ENCODE measurements around the gene TOMM70. TPM values are rescaled to one million over a fixed set of nuclear protein-coding genes. Genes with fewer than 3 reads are reported as not detected.

TOMM70 gene
- polyA plus RNA-seq, 3 donors, result 4.9 to 6.3 (median 6.3) TPM

DNA sequence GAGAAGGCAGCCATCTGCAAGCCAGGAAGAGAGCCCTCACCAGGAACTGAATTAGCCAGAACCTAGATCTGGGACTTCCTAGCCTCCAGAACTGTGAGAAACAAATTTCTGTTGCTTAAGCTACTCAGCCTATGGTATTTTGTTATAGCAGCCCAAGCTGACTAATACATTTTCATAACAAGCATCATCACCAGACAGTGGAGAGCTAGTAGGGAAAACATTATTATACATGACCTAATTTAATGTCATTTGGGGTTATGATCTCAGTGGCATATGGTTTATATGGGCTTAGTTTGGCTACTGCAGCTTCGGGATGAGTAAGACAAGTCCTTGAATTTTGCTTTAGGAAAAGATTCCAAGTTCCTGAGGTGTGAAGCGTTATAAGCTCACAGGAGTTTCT lies 36.1 kb upstream of the TOMM70 start:
- Histone ChIP-seq H3K4me1 (ENCODE audit: control insufficient read depth in 1 of 2, insufficient read depth in 2 of 2, low read length in 2 of 2) (no peaks in the 10 kb centered on the region), H3K9me3 (replicated peaks in 1 of 2; ENCODE audit: control insufficient read depth in 1 of 2, insufficient read depth in 1 of 2, low read length in 2 of 2) (no peaks in the 10 kb centered on the region), H3K79me2 (ENCODE audit: insufficient read depth, low read length) (no peaks in the 10 kb centered on the region), H4K20me1 (ENCODE audit: insufficient read depth, low read length) (no peaks in the 10 kb centered on the region), H3K36me3 (replicated peaks in 1 of 2; ENCODE audit: control insufficient read depth in 1 of 2, insufficient read depth in 2 of 2, low read length in 2 of 2) (no peaks in the 10 kb centered on the region), H3K4me2 (replicated peaks; ENCODE audit: extremely low read depth, low read length, poor library complexity, severe bottlenecking) (no peak overlapping the region), H2AFZ (ENCODE audit: insufficient read depth, low read depth, low read length, poor library complexity, severe bottlenecking) (no peak overlapping the region), H3K27me3 (ENCODE audit: control insufficient read depth in 2 of 2, insufficient read depth in 2 of 2, low read length in 2 of 2) (no peaks in the 10 kb centered on the region), H3K27ac (ENCODE audit: low read depth in 1 of 2, low read length in 2 of 2) (no peak overlapping the region), H3K9ac (ENCODE audit: insufficient read depth, low read length, poor library complexity, severe bottlenecking) (no peak overlapping the region), H3K4me3 (replicated peaks in 1 of 3; ENCODE audit: low read depth in 2 of 3, low read length in 3 of 3) (no peak overlapping the region)
- TF ChIP-seq CTCF (IDR thresholded peaks at IDR 0.05), result no peak
- no peak for DNase-seq
- no peak overlapping the region for H3K4me3 Mint-ChIP-seq
- peaks cover 0 to 2% (median 0%) of the 10 kb centered on the region in 3 donors for H3K27me3 Mint-ChIP-seq (ENCODE audit: low read depth in 3 of 3)
- H3K4me1 Mint-ChIP-seq, result peaks cover 2% of the 10 kb centered on the region
- H3K27ac Mint-ChIP-seq, result no peak overlapping the region
- intact Hi-C loops (cut with micrococcal nuclease), result no loop called here
- no CpG with 5 or more reads among the region's 2 CpGs for WGBS (ENCODE audit: insufficient coverage)
- no peaks in the 10 kb centered on the region for H3K36me3 Mint-ChIP-seq
- peaks cover 0 to 4% (median 0%) of the 10 kb centered on the region in 7 donors for H3K9me3 Mint-ChIP-seq

- H4K20me1 ChIP-seq (ENCODE audit: insufficient read depth, low read length), result no peaks in the 10 kb centered on the region
- intact Hi-C loops (cut with micrococcal nuclease), result no loop called here
- no peaks in the 10 kb centered on the region for H3K36me3 Mint-ChIP-seq
- no peak overlapping the region for H3K27ac ChIP-seq (ENCODE audit: low read depth in 1 of 2, low read length in 2 of 2)
- WGBS (ENCODE audit: insufficient coverage), result 100% methylated on average over 2 of the region's 2 CpGs
- no peaks in the 10 kb centered on the region for H3K9me3 Mint-ChIP-seq
- H3K4me1 Mint-ChIP-seq, result no peaks in the 10 kb centered on the region
- H3K4me2 ChIP-seq (replicated peaks; ENCODE audit: extremely low read depth, low read length, poor library complexity, severe bottlenecking), result no peak overlapping the region
- H3K27ac Mint-ChIP-seq, result no peak overlapping the region
- no peaks in the 10 kb centered on the region for H3K9me3 ChIP-seq (replicated peaks in 1 of 2; ENCODE audit: control insufficient read depth in 1 of 2, insufficient read depth in 1 of 2, low read length in 2 of 2)
- no peak overlapping the region for H3K9ac ChIP-seq (ENCODE audit: insufficient read depth, low read length, poor library complexity, severe bottlenecking)
- H3K27me3 Mint-ChIP-seq (ENCODE audit: low read depth in 3 of 3), result no peaks in the 10 kb centered on the region
- H3K4me3 ChIP-seq (replicated peaks in 1 of 3; ENCODE audit: low read depth in 2 of 3, low read length in 3 of 3), result no peak overlapping the region
- no peak overlapping the region for H2AFZ ChIP-seq (ENCODE audit: insufficient read depth, low read depth, low read length, poor library complexity, severe bottlenecking)
- DNase-seq, result no peak
- no peaks in the 10 kb centered on the region for H3K4me1 ChIP-seq (ENCODE audit: control insufficient read depth in 1 of 2, insufficient read depth in 2 of 2, low read length in 2 of 2)
- no peak for TF ChIP-seq CTCF (IDR thresholded peaks at IDR 0.05)
- H3K4me3 Mint-ChIP-seq, result no peak overlapping the region
- no peaks in the 10 kb centered on the region for H3K27me3 ChIP-seq (ENCODE audit: control insufficient read depth in 2 of 2, insufficient read depth in 2 of 2, low read length in 2 of 2)
- H3K36me3 ChIP-seq (replicated peaks in 1 of 2; ENCODE audit: control insufficient read depth in 1 of 2, insufficient read depth in 2 of 2, low read length in 2 of 2), result no peaks in the 10 kb centered on the region
- no peaks in the 10 kb centered on the region for H3K79me2 ChIP-seq (ENCODE audit: insufficient read depth, low read length)
These were observed 28.4 kb upstream of the TOMM70 start for GRCh38 chr3:100429187-100429716.
